Stomach (tissue), 9 donors: ENCODE measurements around the gene COL23A1. TPM values are rescaled to one million over a fixed set of nuclear protein-coding genes. Genes with fewer than 3 reads are reported as not detected.

Experiments
- DNase-seq, 2 donors: peaks; one replicate each; pipeline versions ENCODE4 v3.0.0 to v3.0.0-alpha.2; 2013 to 2019
- H3K27ac ChIP-seq, 5 donors: fragments of 200-600 bp in 4 of 5; sonication (generic) in 4 of 5; one replicate each; pipeline ENCODE4 v1.5.1; 2013 to 2019; ENCODE audit warnings: mild to moderate bottlenecking in 1 of 5, moderate library complexity in 1 of 5
- H3K27me3 ChIP-seq, 3 donors: fragments of 200-600 bp; sonication (generic); one replicate each; pipeline ENCODE4 v1.5.1; 2017 to 2019; ENCODE audit warnings: mixed run types in 1 of 3
- H3K36me3 ChIP-seq, 4 donors: fragments of 200-600 bp; sonication (generic); 1 replicate in 3 of 4; 2 replicates in 1 of 4; pipeline ENCODE4 v1.5.1; 2016 to 2019
- H3K4me1 ChIP-seq, 4 donors: fragments of 200-600 bp; sonication (generic); one replicate each; pipeline ENCODE4 v1.5.1; 2016 to 2019
- H3K4me3 ChIP-seq, 4 donors: fragments of 200-600 bp; sonication (generic) in 3 of 4; one replicate each; pipeline ENCODE4 v1.5.1; 2016 to 2019; ENCODE audit warnings: mild to moderate bottlenecking in 1 of 4
- H3K9me3 ChIP-seq, 4 donors: fragments of 200-600 bp; sonication (generic); one replicate each; pipeline ENCODE4 v1.5.1; 2016 to 2019
- EP300 ChIP-seq: sonication (generic); formaldehyde crosslinking; IDR thresholded peaks from one replicate; pipeline ENCODE4 v1.6.1; 2017; ENCODE audit warnings: antibody characterized with exemption
- POLR2A ChIP-seq, 4 donors: fragments of 450-650 bp; IDR thresholded peaks; one replicate each; pipeline ENCODE4 v1.6.1; 2016; ENCODE audit warnings: antibody characterized with exemption in 4 of 4, control low read depth in 2 of 4, mild to moderate bottlenecking in 1 of 4, moderate library complexity in 1 of 4
- POLR2AphosphoS5 ChIP-seq, 3 donors: sonication (generic); formaldehyde crosslinking; IDR thresholded peaks; one replicate each; pipeline ENCODE4 v1.6.1; 2016; ENCODE audit warnings: antibody characterized with exemption in 3 of 3
- WGBS, 5 donors: extraction: QIAGEN DNeasy Blood & Tissue Kit in 3 of 5; methylation state at CpG; one replicate each; pipeline versions ENCODE4 v1.1.5 to v1.1.7; 2013 to 2018; 5-methylcytosine and 5-hydroxymethylcytosine counted together
- intact Hi-C: fragments of 100-400 bp; cut with DNase I; formaldehyde crosslinking; loops from one replicate; pipeline ENCODE4 v1.15.1; 2023; ENCODE audit warnings: low total_unique reads
- polyA plus RNA-seq, 3 donors: library from polyadenylated mRNA; stranded (reverse); fragments of 200-250 nt; gene quantifications; one replicate each; pipeline ENCODE4 v1.2.3, GENCODE V29; 2013
- total RNA-seq, 5 donors: library from RNA; depleted of rRNA; stranded (reverse); fragments of >200 nt; gene quantifications; one replicate each; pipeline versions ENCODE4 v1.1.0 to v1.2.3, GENCODE V29; 2014 to 2016
- TF ChIP-seq, protein P1 (sequence below), 7 experiments: fragments of 450-650 bp in 4 of 7; fragments of 200-600 bp in 3 of 7; sonication (generic) in 3 of 7; IDR thresholded peaks; one replicate each; pipeline ENCODE4 v1.5.1; 2016 to 2019; ENCODE audit warnings: antibody characterized with exemption in 7 of 7, control low read depth in 2 of 7, mild to moderate bottlenecking in 1 of 7
- donor health status: healthy with polysubstance abuse.
- donor health status: Bipolar disorder and iron deficiency.
- donor health status: healthy.

The COL23A1 gene
- total and polyA plus RNA-seq, 8 donors = under 0.01 to 7.0 (median 1.4) TPM

DNA sequence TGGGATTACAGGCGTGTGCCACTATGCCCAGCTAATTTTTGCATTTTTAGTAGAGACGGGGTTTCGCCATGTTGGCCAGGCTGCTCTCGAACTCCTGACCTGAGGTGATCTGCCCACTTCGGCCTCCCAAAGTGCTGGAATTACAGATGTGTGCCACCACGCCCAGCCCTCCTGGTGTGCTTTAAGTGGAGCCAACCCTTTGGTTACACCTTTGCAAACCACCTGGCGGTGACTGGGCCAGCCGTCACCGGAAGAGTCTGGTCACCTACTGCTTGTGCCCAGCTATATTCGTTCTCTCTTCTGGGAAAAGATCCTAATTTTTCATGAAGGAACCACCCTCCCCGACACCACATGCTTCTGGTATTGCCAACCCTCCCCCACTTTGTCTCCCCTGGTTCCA, 35.9 kb downstream of the COL23A1 start:
- Histone ChIP-seq H3K27ac (no peak overlapping the region), H3K4me1 (no peaks in the 10 kb centered on the region), H3K27me3 (peaks cover 0 to 24% (median 0%) of the 10 kb centered on the region in 3 donors), H3K4me3 (no peak overlapping the region), H3K36me3 (no peaks in the 10 kb centered on the region), H3K9me3 (no peaks in the 10 kb centered on the region)
- 85 to 94% (median 91%) methylated on average over 11 of the region's 11 CpGs for WGBS, 5 donors
- intact Hi-C loops = no loop called here
- TF ChIP-seq, protein P1, sequence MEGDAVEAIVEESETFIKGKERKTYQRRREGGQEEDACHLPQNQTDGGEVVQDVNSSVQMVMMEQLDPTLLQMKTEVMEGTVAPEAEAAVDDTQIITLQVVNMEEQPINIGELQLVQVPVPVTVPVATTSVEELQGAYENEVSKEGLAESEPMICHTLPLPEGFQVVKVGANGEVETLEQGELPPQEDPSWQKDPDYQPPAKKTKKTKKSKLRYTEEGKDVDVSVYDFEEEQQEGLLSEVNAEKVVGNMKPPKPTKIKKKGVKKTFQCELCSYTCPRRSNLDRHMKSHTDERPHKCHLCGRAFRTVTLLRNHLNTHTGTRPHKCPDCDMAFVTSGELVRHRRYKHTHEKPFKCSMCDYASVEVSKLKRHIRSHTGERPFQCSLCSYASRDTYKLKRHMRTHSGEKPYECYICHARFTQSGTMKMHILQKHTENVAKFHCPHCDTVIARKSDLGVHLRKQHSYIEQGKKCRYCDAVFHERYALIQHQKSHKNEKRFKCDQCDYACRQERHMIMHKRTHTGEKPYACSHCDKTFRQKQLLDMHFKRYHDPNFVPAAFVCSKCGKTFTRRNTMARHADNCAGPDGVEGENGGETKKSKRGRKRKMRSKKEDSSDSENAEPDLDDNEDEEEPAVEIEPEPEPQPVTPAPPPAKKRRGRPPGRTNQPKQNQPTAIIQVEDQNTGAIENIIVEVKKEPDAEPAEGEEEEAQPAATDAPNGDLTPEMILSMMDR (IDR thresholded peaks at IDR 0.05) = no peak
- TF ChIP-seq POLR2A (IDR thresholded peaks at IDR 0.05) (no peak), EP300 (no peak), POLR2AphosphoS5 (IDR thresholded peaks at IDR 0.05) (no peak)
- DNase-seq = no peak

GRCh38 chr5:178553517-178553916, 36.7 kb downstream of the COL23A1 start:
- peaks cover 0 to 24% (median 0%) of the 10 kb centered on the region in 3 donors for H3K27me3 ChIP-seq
- no peak overlapping the region for H3K27ac ChIP-seq
- intact Hi-C loops = no loop called here
- no peak for TF ChIP-seq POLR2A (IDR thresholded peaks at IDR 0.05)
- TF ChIP-seq EP300 = no peak
- TF ChIP-seq, protein P1 (IDR thresholded peaks at IDR 0.05) = no peak
- no peak for TF ChIP-seq POLR2AphosphoS5 (IDR thresholded peaks at IDR 0.05)
- DNase-seq = no peak
- 73 to 85% (median 80%) methylated on average over 13 of the region's 13 CpGs for WGBS, 5 donors
- H3K4me1 ChIP-seq = no peaks in the 10 kb centered on the region
- H3K9me3 ChIP-seq = no peaks in the 10 kb centered on the region
- no peaks in the 10 kb centered on the region for H3K36me3 ChIP-seq
- no peak overlapping the region for H3K4me3 ChIP-seq

DNA sequence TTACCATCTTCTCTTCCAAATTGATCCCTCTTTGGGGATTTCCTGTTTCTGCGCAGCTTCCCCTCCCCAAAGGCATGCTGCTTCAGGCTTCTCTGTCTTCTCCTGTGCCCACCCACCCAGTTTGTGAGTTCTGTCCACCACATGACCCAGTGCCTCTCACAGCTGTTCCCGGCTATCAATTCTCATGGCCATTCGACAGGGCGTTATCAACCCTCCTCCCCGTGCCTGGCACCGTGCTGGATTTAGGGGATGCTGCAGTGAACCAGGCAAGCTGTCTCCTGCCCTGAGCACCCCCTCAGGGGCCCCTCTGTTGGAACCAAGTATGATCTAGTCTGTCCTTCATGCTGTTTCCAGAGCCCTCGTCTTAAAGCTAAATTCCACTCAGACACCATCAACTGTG, 38.7 kb downstream of the COL23A1 start:
- TF ChIP-seq, protein P1 (IDR thresholded peaks at IDR 0.05) = peak in 1 of 7 experiments; percentile 2
- no peak for TF ChIP-seq POLR2AphosphoS5 (IDR thresholded peaks at IDR 0.05)
- intact Hi-C loops = loop anchor here (2.0 kb wide), 1 partner anchor 271 kb away; no protein-coding TSS in a partner anchor
- Histone ChIP-seq H3K36me3 (no peaks in the 10 kb centered on the region), H3K27ac (no peak overlapping the region), H3K27me3 (peaks cover 0 to 11% (median 0%) of the 10 kb centered on the region in 3 donors), H3K4me1 (no peaks in the 10 kb centered on the region), H3K4me3 (no peak overlapping the region), H3K9me3 (no peaks in the 10 kb centered on the region)
- 75 to 85% (median 81%) methylated on average over 7 of the region's 7 CpGs for WGBS, 5 donors
- DNase-seq = no peak

DNA sequence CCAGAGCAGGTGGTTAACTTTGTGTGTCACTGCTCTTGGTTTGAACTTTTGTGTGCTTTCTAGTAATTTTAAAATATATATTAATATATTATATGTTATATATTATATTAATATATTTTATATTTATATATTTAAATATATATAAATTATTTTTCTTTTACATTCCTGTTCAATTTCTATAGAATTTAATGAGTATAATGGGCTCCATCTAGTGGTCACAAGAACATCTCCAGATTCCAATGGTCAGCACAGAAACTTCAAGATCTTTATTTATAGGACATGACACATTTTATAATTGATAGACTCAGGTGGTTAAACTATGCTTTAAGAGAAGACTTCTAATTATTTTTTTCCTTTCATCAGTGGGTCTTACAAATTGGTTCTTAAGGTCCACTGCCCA, 39.1 kb downstream of the COL23A1 start:
- Histone ChIP-seq H3K4me3 (no peak overlapping the region), H3K36me3 (no peaks in the 10 kb centered on the region), H3K27ac (no peak overlapping the region), H3K4me1 (no peaks in the 10 kb centered on the region), H3K9me3 (no peaks in the 10 kb centered on the region), H3K27me3 (peaks cover 0 to 13% (median 0%) of the 10 kb centered on the region in 3 donors)
- DNase-seq = no peak
- TF ChIP-seq POLR2A (IDR thresholded peaks at IDR 0.05) (no peak), POLR2AphosphoS5 (IDR thresholded peaks at IDR 0.05) (no peak), EP300 (no peak)
- TF ChIP-seq, protein P1 (IDR thresholded peaks at IDR 0.05) = peak in 3 of 7 experiments; percentile 35 to 53 (median 42)
- intact Hi-C loops = loop anchor here (2.0 kb wide), 1 partner anchor 270 kb away; no protein-coding TSS in a partner anchor
